ENCODE results near the gene ABHD12B.
"Not testable (repeated sequence)": the region's sequence is repeated elsewhere in the genome, so short reads cannot be mapped to it uniquely, and the experiment has no call there.

ABHD12B gene

DNA sequence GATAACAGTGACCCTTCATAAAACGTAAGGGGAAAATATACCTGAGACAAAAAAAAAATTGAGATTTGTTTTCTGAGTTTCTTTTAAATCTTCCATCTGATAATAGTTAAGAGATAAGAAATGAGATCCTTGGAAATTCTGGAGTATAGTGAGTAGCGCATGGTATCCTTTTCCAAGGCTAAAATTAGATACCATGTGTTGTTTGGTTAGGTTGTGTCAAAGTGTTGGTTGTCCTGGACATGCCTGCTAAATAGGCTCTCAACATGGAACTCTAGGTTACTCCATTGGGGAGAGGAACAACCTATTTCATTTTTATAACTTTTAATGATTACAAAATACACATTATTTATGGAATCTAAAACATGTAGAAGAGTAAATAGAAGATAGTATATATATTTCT is 57.7 kb downstream of the ABHD12B start:
- Mint-ChIP-seq H3K36me3 (ENCODE audit: low read depth) (no peaks in the 10 kb centered on the region), H3K4me3 (no peak overlapping the region), H3K27me3 (ENCODE audit: low read depth) (peaks cover 23% of the 10 kb centered on the region), H3K27ac (no peak overlapping the region), H3K4me1 (ENCODE audit: low read depth) (no peaks in the 10 kb centered on the region), H3K9me3 (no peaks in the 10 kb centered on the region)

- Mint-ChIP-seq H3K36me3 (ENCODE audit: low read depth) (no peaks in the 10 kb centered on the region), H3K4me1 (ENCODE audit: low read depth) (no peaks in the 10 kb centered on the region), H3K27ac (no peak overlapping the region), H3K4me3 (no peak overlapping the region), H3K27me3 (ENCODE audit: low read depth) (peaks cover 14% of the 10 kb centered on the region), H3K9me3 (no peaks in the 10 kb centered on the region)
Observed at GRCh38 chr14:50931559-50931958, 59.7 kb downstream of the ABHD12B start.

DNA sequence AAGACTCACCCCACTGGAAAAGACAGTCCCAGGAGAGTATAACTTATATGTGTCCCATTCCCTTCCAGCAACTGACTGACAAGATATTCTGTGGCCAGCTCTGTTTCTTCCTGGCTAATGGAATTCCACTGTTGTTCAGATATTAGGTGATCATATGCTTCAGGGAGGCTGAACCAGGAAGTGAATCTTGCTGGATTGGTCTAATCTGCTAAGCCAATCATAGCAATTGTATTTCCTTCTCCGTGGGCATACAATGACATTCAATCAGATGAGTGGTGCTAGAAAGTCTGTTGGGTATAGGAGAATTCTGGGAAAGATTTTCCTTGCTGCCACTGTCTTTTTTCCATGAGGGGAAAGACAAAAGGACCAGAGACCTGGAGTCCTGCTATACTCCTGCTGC is 60.3 kb downstream of the ABHD12B start:
- H3K4me1 Mint-ChIP-seq (ENCODE audit: low read depth): no peaks in the 10 kb centered on the region
- H3K27ac Mint-ChIP-seq: no peak overlapping the region
- H3K36me3 Mint-ChIP-seq (ENCODE audit: low read depth): no peaks in the 10 kb centered on the region
- H3K9me3 Mint-ChIP-seq: no peaks in the 10 kb centered on the region
- H3K27me3 Mint-ChIP-seq (ENCODE audit: low read depth): peaks cover 14% of the 10 kb centered on the region
- no peak overlapping the region for H3K4me3 Mint-ChIP-seq

DNA sequence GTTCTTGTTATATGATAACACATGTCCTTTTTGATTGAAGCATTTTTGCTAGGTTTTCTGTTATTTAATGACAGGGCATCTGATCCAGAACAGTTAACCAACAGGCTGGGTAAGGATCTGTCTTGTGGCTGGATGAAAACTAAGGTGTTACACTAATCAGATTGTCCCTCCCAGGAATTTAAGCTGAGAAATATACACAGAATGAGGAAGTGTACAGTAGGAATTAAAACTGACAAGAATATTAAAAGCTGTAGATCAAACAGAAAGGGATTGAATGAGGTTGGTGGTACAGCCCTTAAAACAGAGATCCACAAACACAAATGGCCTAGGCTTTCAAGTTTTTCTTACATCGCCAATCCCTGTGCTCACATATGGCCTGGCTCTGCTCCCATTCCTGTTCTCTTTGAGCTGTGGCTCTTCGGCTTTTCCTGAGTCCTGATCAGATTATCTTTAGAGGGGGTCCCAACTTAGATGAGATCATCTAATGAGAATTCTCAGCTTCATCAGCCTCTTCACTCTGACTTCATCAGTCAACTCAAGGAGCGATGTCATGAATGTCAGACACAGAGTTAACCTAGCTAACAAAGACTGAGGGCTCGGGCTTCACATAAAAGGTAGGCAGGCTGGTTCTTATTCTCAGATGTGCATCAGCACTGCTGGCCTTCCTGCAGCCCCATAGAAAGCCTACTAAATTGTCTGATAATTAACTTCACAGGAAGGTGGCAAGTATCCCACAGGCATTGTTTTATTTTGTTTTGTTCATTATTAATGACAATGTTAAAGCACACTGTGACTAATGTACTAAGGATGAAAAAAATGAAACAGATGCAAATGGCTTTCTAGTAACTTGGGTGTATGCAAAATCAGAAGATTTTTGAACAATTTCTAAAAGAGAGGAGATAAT is 61.0 kb downstream of the ABHD12B start:
- H3K4me1 Mint-ChIP-seq (ENCODE audit: low read depth): no peaks in the 10 kb centered on the region
- H3K9me3 Mint-ChIP-seq: no peaks in the 10 kb centered on the region
- peaks cover 18% of the 10 kb centered on the region for H3K27me3 Mint-ChIP-seq (ENCODE audit: low read depth)
- H3K36me3 Mint-ChIP-seq (ENCODE audit: low read depth): no peaks in the 10 kb centered on the region
- H3K27ac Mint-ChIP-seq: no peak overlapping the region
- H3K4me3 Mint-ChIP-seq: no peak overlapping the region

DNA sequence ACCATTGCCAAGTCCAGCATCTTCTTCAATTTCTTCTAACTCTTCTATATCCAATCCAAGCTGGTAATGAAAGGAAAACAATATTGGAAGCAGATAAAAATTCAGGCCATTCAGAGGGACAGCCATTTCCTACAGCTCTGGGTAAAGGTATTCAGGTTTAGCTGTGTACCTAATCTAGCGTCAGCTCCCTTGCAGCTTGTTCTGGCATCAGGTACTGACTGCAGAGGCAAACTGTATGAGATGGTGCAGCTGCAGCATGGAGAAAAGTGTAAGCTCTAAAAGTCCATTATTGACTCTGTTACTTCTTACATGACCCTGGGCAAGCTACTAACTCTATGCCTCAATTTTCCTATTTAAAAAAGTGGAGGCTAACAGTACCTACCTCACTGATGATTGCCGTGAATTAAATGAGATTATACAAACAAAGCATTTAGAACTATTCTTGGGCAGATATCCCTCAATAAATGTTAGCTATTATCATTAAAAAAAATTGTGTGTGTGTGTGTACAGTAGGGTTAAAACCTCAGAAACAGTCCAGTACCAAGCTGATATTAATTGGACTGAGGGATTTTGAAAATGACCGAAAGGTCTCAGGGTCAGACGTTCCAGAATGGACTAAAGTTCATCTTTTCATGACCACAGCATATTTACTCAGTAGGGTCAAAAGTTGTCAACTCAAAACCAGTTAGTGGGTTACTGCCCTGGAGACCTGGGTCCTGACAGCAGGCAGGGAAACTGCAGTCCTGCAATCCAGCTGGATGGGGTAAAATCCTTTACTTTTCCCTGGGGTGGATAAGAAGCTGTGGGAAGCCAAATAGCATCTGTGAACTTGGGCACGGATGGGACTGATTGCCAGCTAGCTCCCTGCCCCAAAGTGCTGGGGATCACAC is 63.5 kb downstream of the ABHD12B start:
- H3K36me3 Mint-ChIP-seq (ENCODE audit: low read depth): no peaks in the 10 kb centered on the region
- no peaks in the 10 kb centered on the region for H3K4me1 Mint-ChIP-seq (ENCODE audit: low read depth)
- H3K9me3 Mint-ChIP-seq: no peaks in the 10 kb centered on the region
- no peak overlapping the region for H3K27ac Mint-ChIP-seq
- no peak overlapping the region for H3K4me3 Mint-ChIP-seq
- peaks cover 12% of the 10 kb centered on the region for H3K27me3 Mint-ChIP-seq (ENCODE audit: low read depth)

DNA sequence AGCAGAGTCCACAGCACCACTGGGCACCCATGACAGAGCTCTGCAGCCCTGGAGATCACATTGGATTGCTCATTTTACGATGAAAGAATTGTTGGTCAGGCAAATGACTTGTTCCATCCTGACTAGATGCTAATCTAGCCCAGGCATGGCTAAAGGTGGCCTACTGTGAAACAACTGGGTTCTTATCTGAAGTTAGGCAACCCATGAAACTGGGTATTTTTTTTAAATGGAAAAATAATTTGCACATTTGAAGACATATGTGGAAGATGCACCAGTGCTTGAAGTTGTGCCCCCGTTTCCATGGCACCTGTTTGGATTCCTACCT is 64.1 kb downstream of the ABHD12B start:
- no peak overlapping the region for H3K4me3 Mint-ChIP-seq
- peaks cover 12% of the 10 kb centered on the region for H3K27me3 Mint-ChIP-seq (ENCODE audit: low read depth)
- H3K27ac Mint-ChIP-seq: no peak overlapping the region
- H3K36me3 Mint-ChIP-seq (ENCODE audit: low read depth): no peaks in the 10 kb centered on the region
- H3K4me1 Mint-ChIP-seq (ENCODE audit: low read depth): no peaks in the 10 kb centered on the region
- H3K9me3 Mint-ChIP-seq: no peaks in the 10 kb centered on the region

DNA sequence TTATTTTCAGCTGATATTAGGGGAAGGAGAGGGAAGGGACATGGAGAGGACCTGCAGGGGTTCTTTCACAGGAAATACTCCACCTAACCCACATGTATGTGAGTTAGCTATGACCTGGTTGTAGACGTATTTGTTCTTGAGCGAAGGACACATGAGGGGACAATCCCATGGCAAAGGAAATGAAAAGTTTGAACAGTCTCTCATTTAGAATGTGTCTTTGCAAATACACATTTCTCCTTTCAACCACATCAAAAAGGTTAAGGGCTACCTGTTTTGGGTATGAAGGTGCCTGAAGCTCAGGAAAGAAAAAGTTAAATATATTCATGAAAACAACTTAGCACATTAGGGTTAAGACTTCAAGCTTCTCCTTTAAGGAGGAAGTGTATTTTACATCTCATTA is 65.0 kb downstream of the ABHD12B start:
- Mint-ChIP-seq H3K36me3 (ENCODE audit: low read depth) (no peaks in the 10 kb centered on the region), H3K9me3 (no peaks in the 10 kb centered on the region), H3K27me3 (ENCODE audit: low read depth) (peaks cover 20% of the 10 kb centered on the region), H3K4me3 (no peak overlapping the region), H3K4me1 (ENCODE audit: low read depth) (no peaks in the 10 kb centered on the region), H3K27ac (no peak overlapping the region)

- Mint-ChIP-seq H3K4me1 (ENCODE audit: low read depth) (no peaks in the 10 kb centered on the region), H3K27ac (no peak overlapping the region), H3K27me3 (ENCODE audit: low read depth) (peaks cover 19% of the 10 kb centered on the region), H3K9me3 (no peaks in the 10 kb centered on the region), H3K36me3 (ENCODE audit: low read depth) (no peaks in the 10 kb centered on the region), H3K4me3 (no peak overlapping the region)
Observed at GRCh38 chr14:50937325-50937724, 65.5 kb downstream of the ABHD12B start.

DNA sequence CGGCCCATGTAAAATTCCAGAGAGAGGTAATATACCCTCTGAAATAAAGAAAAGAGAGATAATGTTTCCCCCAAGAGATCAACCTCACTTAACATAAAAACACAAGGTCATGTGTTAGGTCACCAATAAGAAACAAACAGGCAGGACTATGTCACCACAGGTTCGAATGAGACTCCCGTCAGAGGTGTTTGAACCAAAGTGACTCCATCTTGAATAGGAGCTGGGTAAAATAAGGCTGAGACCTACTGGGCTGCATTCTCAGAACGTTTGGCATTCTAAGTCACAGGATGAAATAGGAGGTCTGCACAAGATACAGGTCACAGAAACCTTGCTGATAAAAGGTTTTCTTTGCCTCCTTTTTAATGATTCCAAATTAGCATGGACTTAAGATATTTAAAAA is 65.9 kb downstream of the ABHD12B start:
- no peak overlapping the region for H3K27ac Mint-ChIP-seq
- H3K36me3 Mint-ChIP-seq (ENCODE audit: low read depth): no peaks in the 10 kb centered on the region
- H3K4me1 Mint-ChIP-seq (ENCODE audit: low read depth): no peaks in the 10 kb centered on the region
- H3K4me3 Mint-ChIP-seq: no peak overlapping the region
- no peaks in the 10 kb centered on the region for H3K9me3 Mint-ChIP-seq
- H3K27me3 Mint-ChIP-seq (ENCODE audit: low read depth): peaks cover 22% of the 10 kb centered on the region

DNA sequence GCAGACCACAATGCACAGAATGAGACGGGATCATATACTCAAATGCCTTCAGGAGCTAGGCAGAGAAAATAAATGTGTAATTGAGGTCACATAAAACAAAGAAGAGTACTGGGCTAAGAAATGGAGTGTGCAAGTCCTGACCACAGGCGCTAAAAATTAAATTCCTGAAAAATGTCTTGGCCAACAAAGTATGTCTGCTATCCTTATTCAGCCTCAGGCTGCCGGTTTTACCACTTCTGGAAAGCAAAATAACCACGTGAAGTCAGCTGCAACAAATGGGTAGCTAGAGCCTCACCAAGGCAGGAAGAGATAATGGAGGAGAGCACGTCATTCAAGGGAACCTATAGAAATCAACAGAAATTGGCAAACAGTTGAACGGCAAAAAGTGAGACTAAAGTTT is 69.3 kb downstream of the ABHD12B start:
- H3K9me3 Mint-ChIP-seq: no peaks in the 10 kb centered on the region
- H3K4me3 Mint-ChIP-seq: no peak overlapping the region
- H3K36me3 Mint-ChIP-seq (ENCODE audit: low read depth): no peaks in the 10 kb centered on the region

DNA sequence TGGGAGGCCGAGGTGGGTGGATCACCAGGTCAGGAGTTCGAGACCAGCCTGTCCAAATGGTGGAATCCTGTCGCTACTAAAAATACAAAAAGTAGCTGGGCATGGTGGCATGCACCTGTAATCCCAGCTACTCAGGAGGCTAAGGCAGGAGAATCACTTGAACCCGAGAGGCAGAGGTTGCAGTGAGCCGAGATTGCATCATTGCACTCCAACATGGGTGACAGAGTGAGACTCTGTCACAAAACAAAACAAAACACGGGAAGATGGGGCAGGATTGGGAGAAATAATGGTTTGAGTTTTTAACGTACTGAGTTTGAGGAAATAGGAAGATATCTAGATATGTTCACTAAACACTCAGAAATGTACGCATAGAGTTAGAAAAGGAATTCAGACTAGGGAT is 69.8 kb downstream of the ABHD12B start:
- H3K27me3 Mint-ChIP-seq (ENCODE audit: low read depth): peaks cover 43% of the 10 kb centered on the region
- H3K27ac Mint-ChIP-seq; H3K4me3 Mint-ChIP-seq; H3K9me3 Mint-ChIP-seq; H3K36me3 Mint-ChIP-seq (ENCODE audit: low read depth); H3K4me1 Mint-ChIP-seq (ENCODE audit: low read depth): not testable (repeated sequence)

More for the DNA sequence above, 69.3 kb downstream of the ABHD12B start:
- peaks cover 43% of the 10 kb centered on the region for H3K27me3 Mint-ChIP-seq (ENCODE audit: low read depth)
- no peak overlapping the region for H3K27ac Mint-ChIP-seq
- H3K4me1 Mint-ChIP-seq (ENCODE audit: low read depth): peaks cover 7% of the 10 kb centered on the region

- Mint-ChIP-seq H3K36me3 (ENCODE audit: low read depth) (no peaks in the 10 kb centered on the region), H3K4me1 (ENCODE audit: low read depth) (peaks cover 7% of the 10 kb centered on the region), H3K9me3 (no peaks in the 10 kb centered on the region), H3K27ac (no peak overlapping the region), H3K4me3 (peak overlapping the region; percentile 61), H3K27me3 (ENCODE audit: low read depth) (peaks cover 39% of the 10 kb centered on the region)
Observed at GRCh38 chr14:50943261-50943942, 71.5 kb downstream of the ABHD12B start.

GRCh38 chr14:50943943-50944646 is 72.2 kb downstream of the ABHD12B start, which contains the start of gene PYGL:
Gene PYGL, minus strand, starts transcription at chr14:50944483. Its CDS starts 80 bp downstream, at chr14:50944403.
- Mint-ChIP-seq H3K4me1 (ENCODE audit: low read depth) (peaks cover 7% of the 10 kb centered on the region), H3K36me3 (ENCODE audit: low read depth) (no peaks in the 10 kb centered on the region)

More at GRCh38 chr14:50943943-50944646, 72.2 kb downstream of the ABHD12B start, which contains the start of gene PYGL:
- Mint-ChIP-seq H3K9me3 (no peaks in the 10 kb centered on the region), H3K4me3 (peak within 1 kb of the TSS; percentile 83), H3K27ac (no peak within 1 kb of the TSS), H3K27me3 (ENCODE audit: low read depth) (peaks cover 39% of the 10 kb centered on the region)

All from T-helper 1 cell treated with Interleukin-12 subunit alpha and Interleukin-12 subunit beta and Interleukin-4 antibody, amounts not matched to agents 30 μg/mL and 1 μg/mL, for 36 hours (primary cell).